Colon (tissue), 2 donors: ENCODE data around the gene IRX4.

ENCODE experiments used
- FAIRE-seq: peaks from 2 replicates; lab custom pipeline; 2012; peaks lifted over from hg19 to GRCh38; lab: Jason Lieb, UNC
- donor health status: control.
- donor health status: control.

The IRX4 gene

GRCh38 chr5:1913578-1913977 lies 30.9 kb upstream of the IRX4 start:
- FAIRE-seq = no peak

GRCh38 chr5:1912951-1913565 lies 30.3 kb upstream of the IRX4 start:
- FAIRE-seq = no peak

- no peak for FAIRE-seq
Measured at GRCh38 chr5:1911773-1912235, 29.1 kb upstream of the IRX4 start.

- FAIRE-seq = no peak
Measured at GRCh38 chr5:1910861-1911772, 28.4 kb upstream of the IRX4 start.

- no peak for FAIRE-seq
Measured at GRCh38 chr5:1910081-1910760, 27.5 kb upstream of the IRX4 start.

GRCh38 chr5:1909346-1909985 lies 26.7 kb upstream of the IRX4 start:
- FAIRE-seq = no peak

GRCh38 chr5:1908931-1909330 lies 26.2 kb upstream of the IRX4 start:
- no peak for FAIRE-seq

- FAIRE-seq = no peak
Measured at GRCh38 chr5:1907616-1908015, 24.9 kb upstream of the IRX4 start.

GRCh38 chr5:1905108-1905507 lies 22.4 kb upstream of the IRX4 start:
- no peak for FAIRE-seq

- no peak for FAIRE-seq
Measured at GRCh38 chr5:1901983-1902382, 19.3 kb upstream of the IRX4 start.

GRCh38 chr5:1901061-1901460 lies 18.3 kb upstream of the IRX4 start:
- no peak for FAIRE-seq

GRCh38 chr5:1899201-1899600 lies 16.5 kb upstream of the IRX4 start:
- no peak for FAIRE-seq

GRCh38 chr5:1897816-1898450 lies 15.2 kb upstream of the IRX4 start:
- no peak for FAIRE-seq

- no peak for FAIRE-seq
Measured at GRCh38 chr5:1897386-1897785, 14.7 kb upstream of the IRX4 start.

- no peak for FAIRE-seq
Measured at GRCh38 chr5:1896602-1897376, 14.1 kb upstream of the IRX4 start.

- no peak for FAIRE-seq
Measured at GRCh38 chr5:1895739-1896420, 13.2 kb upstream of the IRX4 start.

- no peak for FAIRE-seq
Measured at GRCh38 chr5:1894243-1894642, 11.5 kb upstream of the IRX4 start.

- FAIRE-seq = no peak
Measured at GRCh38 chr5:1893754-1894153, 11.0 kb upstream of the IRX4 start.

- no peak for FAIRE-seq
Measured at GRCh38 chr5:1892685-1893445, 10.1 kb upstream of the IRX4 start.

GRCh38 chr5:1892211-1892610 lies 9.5 kb upstream of the IRX4 start:
- FAIRE-seq = no peak
